SK-N-SH (cell line): ENCODE measurements around the gene U2SURP. TPM values are rescaled to one million over a fixed set of nuclear protein-coding genes. Genes with fewer than 3 reads are reported as not detected.

Experiments used
- CTCF ChIA-PET: fragments of 300-600, 350-600 bp; formaldehyde crosslinking; extraction: SDS; loops from one replicate; lab custom pipeline; 2021; lab: Yijun Ruan, JAX
- POLR2A ChIA-PET: fragments of 350-600 bp; sonication (Branson Sonifier 250); formaldehyde crosslinking; extraction: SDS; loops from one replicate; lab custom pipeline; 2020; ENCODE audit warnings: antibody characterized with exemption, inconsistent platforms; lab: Yijun Ruan, JAX
- DNase-seq: peaks from one replicate; pipeline ENCODE4 v3.0.0; 2012
- H2AFZ ChIP-seq: fragments of 200-600 bp; sonication (generic); 2 replicates; pipeline ENCODE4 v1.8.1; 2016; ENCODE audit warnings: antibody characterized with exemption, mild to moderate bottlenecking, low read depth
- H3F3A ChIP-seq: fragments of 200-600 bp; sonication (generic); replicated peaks from 2 replicates; pipeline ENCODE3; 2016; ENCODE audit warnings: antibody characterized with exemption, mild to moderate bottlenecking; ENCODE audit not compliant: insufficient read depth
- H3K27ac ChIP-seq, 2 experiments: fragments of 200-500 bp in 1 of 2; fragments of 200-600 bp in 1 of 2; sonication (Bioruptor generic) in 1 of 2; sonication (generic), shearing (Covaris generic) in 1 of 2; 2 replicates each; pipeline versions ENCODE4 v1.5.1 to v1.6.1; 2014 to 2016; ENCODE audit warnings: low read depth in 2 of 2, inconsistent platforms in 1 of 2, low read length in 1 of 2, mild to moderate bottlenecking in 1 of 2, mixed read lengths in 1 of 2
- H3K27me3 ChIP-seq: fragments of 200-600 bp; sonication (generic), shearing (Covaris generic); 2 replicates; pipeline ENCODE4 v1.6.1; 2016; ENCODE audit warnings: mixed run types; ENCODE audit not compliant: insufficient read depth
- H3K36me3 ChIP-seq, 2 experiments: fragments of 200-500 bp in 1 of 2; fragments of 200-600 bp in 1 of 2; sonication (Bioruptor generic) in 1 of 2; sonication (generic) in 1 of 2; replicated peaks in 1 of 2; 2 replicates each; pipeline versions ENCODE3 to v1.5.1; 2014 to 2016; ENCODE audit warnings: low read length in 1 of 2, mild to moderate bottlenecking in 1 of 2; ENCODE audit not compliant: insufficient read depth in 2 of 2, control insufficient read depth in 1 of 2
- H3K4me1 ChIP-seq, 2 experiments: fragments of 200-500 bp in 1 of 2; fragments of 200-600 bp in 1 of 2; sonication (Bioruptor generic) in 1 of 2; sonication (generic), shearing (Covaris generic) in 1 of 2; 2 replicates each; pipeline versions ENCODE4 v1.5.1 to v1.6.1; 2014 to 2016; ENCODE audit warnings: low read depth in 1 of 2, low read length in 1 of 2, mixed run types in 1 of 2; ENCODE audit not compliant: insufficient read depth in 2 of 2, control insufficient read depth in 1 of 2
- H3K4me2 ChIP-seq: fragments of 200-600 bp; sonication (generic), shearing (Covaris generic); 2 replicates; pipeline ENCODE4 v1.6.1; 2017; ENCODE audit warnings: mixed run types
- H3K4me3 ChIP-seq, 2 experiments: fragments of 200-500 bp in 1 of 2; fragments of 200-600 bp in 1 of 2; sonication (Bioruptor generic) in 1 of 2; sonication (generic), shearing (Covaris generic) in 1 of 2; 2 replicates each; pipeline versions ENCODE4 v1.5.1 to v1.8.1; 2014 to 2016; ENCODE audit warnings: low read depth in 2 of 2, inconsistent platforms in 1 of 2, low read length in 1 of 2, mild to moderate bottlenecking in 1 of 2, mixed read lengths in 1 of 2, moderate library complexity in 1 of 2
- H3K79me2 ChIP-seq: fragments of 200-600 bp; sonication (generic); 2 replicates; pipeline ENCODE4 v1.8.1; 2017; ENCODE audit warnings: mild to moderate bottlenecking; ENCODE audit not compliant: insufficient read depth
- H3K9ac ChIP-seq: fragments of 200-600 bp; sonication (generic); 2 replicates; pipeline ENCODE4 v1.6.1; 2017; ENCODE audit warnings: mixed run types
- H3K9me2 ChIP-seq: fragments of 200-600 bp; sonication (generic); 2 replicates; pipeline ENCODE4 v1.6.1; 2017; ENCODE audit warnings: mixed run types
- H3K9me3 ChIP-seq: fragments of 200-600 bp; sonication (generic); 2 replicates; pipeline ENCODE4 v1.6.1; 2017; ENCODE audit warnings: mixed run types, mild to moderate bottlenecking, moderate library complexity
- H4K20me1 ChIP-seq: fragments of 200-600 bp; sonication (generic); 2 replicates; pipeline ENCODE4 v1.6.1; 2017; ENCODE audit warnings: mild to moderate bottlenecking, mixed run types; ENCODE audit not compliant: insufficient read depth
- CHD2 ChIP-seq: fragments of 150-350 bp; IDR thresholded peaks from 2 replicates; pipeline ENCODE4 v1.6.1; 2018; ENCODE audit warnings: low read length; ENCODE audit not compliant: partially characterized antibody
- ELF1 ChIP-seq: IDR thresholded peaks from 2 replicates; pipeline ENCODE4 v1.4.0; 2012
- GATA2 ChIP-seq: sonication (generic); formaldehyde crosslinking; IDR thresholded peaks from 2 replicates; pipeline ENCODE4 v1.5.0; 2020; ENCODE audit warnings: mild to moderate bottlenecking, missing genetic modification reagents
- NFIC ChIP-seq: IDR thresholded peaks from 2 replicates; pipeline ENCODE4 v1.4.0; 2012; ENCODE audit warnings: borderline replicate concordance
- NRF1 ChIP-seq: IDR thresholded peaks from 2 replicates; pipeline ENCODE4 v1.6.1; 2012; ENCODE audit warnings: low read depth, mild to moderate bottlenecking, low read length
- RFX5 ChIP-seq: IDR thresholded peaks from 2 replicates; pipeline ENCODE4 v1.6.1; 2012; ENCODE audit warnings: mild to moderate bottlenecking, improper control_type of control experiment, low read length
- RXRA ChIP-seq: IDR thresholded peaks from 2 replicates; pipeline ENCODE4 v1.4.0; 2012; ENCODE audit warnings: low read depth, mild to moderate bottlenecking, borderline replicate concordance
- SIN3A ChIP-seq: IDR thresholded peaks from 2 replicates; pipeline ENCODE4 v1.6.1; 2012; ENCODE audit warnings: low read depth, mild to moderate bottlenecking, low read length, moderate library complexity, borderline replicate concordance
- SMC3 ChIP-seq: IDR thresholded peaks from 2 replicates; pipeline ENCODE4 v1.6.1; 2012; ENCODE audit warnings: low read depth, low read length, improper control_type of control experiment
- TCF12 ChIP-seq: IDR thresholded peaks from 2 replicates; pipeline ENCODE4 v1.4.0; 2012
- TEAD4 ChIP-seq: IDR thresholded peaks from 2 replicates; pipeline ENCODE4 v1.4.0; 2012; ENCODE audit warnings: mild to moderate bottlenecking, borderline replicate concordance; ENCODE audit not compliant: insufficient read depth
- WGBS: methylation state at CpG from one replicate; pipeline ENCODE4 v1.1.6; 2017; ENCODE audit warnings: low lambda C conversion rate; 5-methylcytosine and 5-hydroxymethylcytosine counted together
- polyA plus RNA-seq, 3 experiments: library from polyadenylated mRNA; depleted of rRNA; stranded (reverse); fragments of >200 nt; gene quantifications; 2 replicates each; pipeline ENCODE4 v1.2.3, GENCODE V29; 2012
- TF ChIP-seq, protein P1 (sequence below): fragments of 200-600 bp; sonication (generic); IDR thresholded peaks from 2 replicates; pipeline ENCODE4 v1.6.1; 2017; ENCODE audit warnings: antibody characterized with exemption, mild to moderate bottlenecking, moderate library complexity
- TF ChIP-seq, protein P2 (sequence below): IDR thresholded peaks from 2 replicates; pipeline ENCODE4 v1.6.1; 2012; ENCODE audit warnings: mild to moderate bottlenecking, low read depth, low read length, moderate library complexity
- TF ChIP-seq, protein P3 (sequence below): fragments of 150-350 bp; IDR thresholded peaks from 2 replicates; pipeline ENCODE4 v1.6.1; 2017; ENCODE audit warnings: antibody characterized with exemption, low read length, low read depth, borderline replicate concordance
- TF ChIP-seq, protein P4 (sequence below): IDR thresholded peaks from 2 replicates; pipeline ENCODE4 v1.4.0; 2012; ENCODE audit warnings: low read depth
- TF ChIP-seq, protein P5 (sequence below): IDR thresholded peaks from 2 replicates; pipeline ENCODE4; 2012
- TF ChIP-seq, protein P6 (sequence below): fragments of 150-350 bp; IDR thresholded peaks from 2 replicates; pipeline ENCODE4 v1.6.1; 2016; ENCODE audit warnings: mild to moderate bottlenecking, low read depth, low read length

The U2SURP gene
- polyA plus RNA-seq, 1 of the 3 experiments (the other 2 are of a cell fraction) = 10.9 TPM

DNA sequence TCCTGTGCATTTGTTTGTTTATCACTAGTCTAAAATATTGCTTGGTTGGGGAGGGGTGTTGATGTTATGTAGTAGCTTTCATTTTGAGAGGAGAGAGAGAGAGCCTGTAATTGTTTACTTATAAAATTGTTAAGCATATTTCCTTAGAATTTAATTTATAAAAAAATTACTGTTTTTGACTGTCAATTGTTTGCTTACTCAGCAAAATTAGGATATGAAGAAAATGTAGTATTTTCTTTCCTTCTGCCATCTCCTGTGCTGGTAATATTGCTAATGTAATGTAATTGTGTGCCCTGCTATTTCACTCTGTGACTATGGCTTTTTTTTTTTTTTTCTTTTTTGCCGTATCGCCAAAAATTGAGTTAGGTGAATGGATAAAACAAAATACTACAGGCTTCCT, 3.5 kb downstream of the U2SURP start:
- H3K9ac ChIP-seq = no peak overlapping the region
- H3F3A ChIP-seq = peaks cover 12% of the 10 kb centered on the region
- TF ChIP-seq NRF1 = no peak
- TF ChIP-seq RFX5 = no peak
- TF ChIP-seq, protein P1, sequence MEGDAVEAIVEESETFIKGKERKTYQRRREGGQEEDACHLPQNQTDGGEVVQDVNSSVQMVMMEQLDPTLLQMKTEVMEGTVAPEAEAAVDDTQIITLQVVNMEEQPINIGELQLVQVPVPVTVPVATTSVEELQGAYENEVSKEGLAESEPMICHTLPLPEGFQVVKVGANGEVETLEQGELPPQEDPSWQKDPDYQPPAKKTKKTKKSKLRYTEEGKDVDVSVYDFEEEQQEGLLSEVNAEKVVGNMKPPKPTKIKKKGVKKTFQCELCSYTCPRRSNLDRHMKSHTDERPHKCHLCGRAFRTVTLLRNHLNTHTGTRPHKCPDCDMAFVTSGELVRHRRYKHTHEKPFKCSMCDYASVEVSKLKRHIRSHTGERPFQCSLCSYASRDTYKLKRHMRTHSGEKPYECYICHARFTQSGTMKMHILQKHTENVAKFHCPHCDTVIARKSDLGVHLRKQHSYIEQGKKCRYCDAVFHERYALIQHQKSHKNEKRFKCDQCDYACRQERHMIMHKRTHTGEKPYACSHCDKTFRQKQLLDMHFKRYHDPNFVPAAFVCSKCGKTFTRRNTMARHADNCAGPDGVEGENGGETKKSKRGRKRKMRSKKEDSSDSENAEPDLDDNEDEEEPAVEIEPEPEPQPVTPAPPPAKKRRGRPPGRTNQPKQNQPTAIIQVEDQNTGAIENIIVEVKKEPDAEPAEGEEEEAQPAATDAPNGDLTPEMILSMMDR = no peak
- TF ChIP-seq CHD2 = no peak
- TF ChIP-seq TEAD4 = no peak
- TF ChIP-seq, protein P2, sequence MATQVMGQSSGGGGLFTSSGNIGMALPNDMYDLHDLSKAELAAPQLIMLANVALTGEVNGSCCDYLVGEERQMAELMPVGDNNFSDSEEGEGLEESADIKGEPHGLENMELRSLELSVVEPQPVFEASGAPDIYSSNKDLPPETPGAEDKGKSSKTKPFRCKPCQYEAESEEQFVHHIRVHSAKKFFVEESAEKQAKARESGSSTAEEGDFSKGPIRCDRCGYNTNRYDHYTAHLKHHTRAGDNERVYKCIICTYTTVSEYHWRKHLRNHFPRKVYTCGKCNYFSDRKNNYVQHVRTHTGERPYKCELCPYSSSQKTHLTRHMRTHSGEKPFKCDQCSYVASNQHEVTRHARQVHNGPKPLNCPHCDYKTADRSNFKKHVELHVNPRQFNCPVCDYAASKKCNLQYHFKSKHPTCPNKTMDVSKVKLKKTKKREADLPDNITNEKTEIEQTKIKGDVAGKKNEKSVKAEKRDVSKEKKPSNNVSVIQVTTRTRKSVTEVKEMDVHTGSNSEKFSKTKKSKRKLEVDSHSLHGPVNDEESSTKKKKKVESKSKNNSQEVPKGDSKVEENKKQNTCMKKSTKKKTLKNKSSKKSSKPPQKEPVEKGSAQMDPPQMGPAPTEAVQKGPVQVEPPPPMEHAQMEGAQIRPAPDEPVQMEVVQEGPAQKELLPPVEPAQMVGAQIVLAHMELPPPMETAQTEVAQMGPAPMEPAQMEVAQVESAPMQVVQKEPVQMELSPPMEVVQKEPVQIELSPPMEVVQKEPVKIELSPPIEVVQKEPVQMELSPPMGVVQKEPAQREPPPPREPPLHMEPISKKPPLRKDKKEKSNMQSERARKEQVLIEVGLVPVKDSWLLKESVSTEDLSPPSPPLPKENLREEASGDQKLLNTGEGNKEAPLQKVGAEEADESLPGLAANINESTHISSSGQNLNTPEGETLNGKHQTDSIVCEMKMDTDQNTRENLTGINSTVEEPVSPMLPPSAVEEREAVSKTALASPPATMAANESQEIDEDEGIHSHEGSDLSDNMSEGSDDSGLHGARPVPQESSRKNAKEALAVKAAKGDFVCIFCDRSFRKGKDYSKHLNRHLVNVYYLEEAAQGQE = no peak
- no peak for TF ChIP-seq RXRA
- TF ChIP-seq, protein P3, sequence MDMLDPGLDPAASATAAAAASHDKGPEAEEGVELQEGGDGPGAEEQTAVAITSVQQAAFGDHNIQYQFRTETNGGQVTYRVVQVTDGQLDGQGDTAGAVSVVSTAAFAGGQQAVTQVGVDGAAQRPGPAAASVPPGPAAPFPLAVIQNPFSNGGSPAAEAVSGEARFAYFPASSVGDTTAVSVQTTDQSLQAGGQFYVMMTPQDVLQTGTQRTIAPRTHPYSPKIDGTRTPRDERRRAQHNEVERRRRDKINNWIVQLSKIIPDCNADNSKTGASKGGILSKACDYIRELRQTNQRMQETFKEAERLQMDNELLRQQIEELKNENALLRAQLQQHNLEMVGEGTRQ = no peak
- TF ChIP-seq NFIC = no peak
- TF ChIP-seq ELF1 = no peak
- TF ChIP-seq, protein P4, sequence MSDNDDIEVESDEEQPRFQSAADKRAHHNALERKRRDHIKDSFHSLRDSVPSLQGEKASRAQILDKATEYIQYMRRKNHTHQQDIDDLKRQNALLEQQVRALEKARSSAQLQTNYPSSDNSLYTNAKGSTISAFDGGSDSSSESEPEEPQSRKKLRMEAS = no peak
- no peak for TF ChIP-seq TCF12
- TF ChIP-seq, protein P5, sequence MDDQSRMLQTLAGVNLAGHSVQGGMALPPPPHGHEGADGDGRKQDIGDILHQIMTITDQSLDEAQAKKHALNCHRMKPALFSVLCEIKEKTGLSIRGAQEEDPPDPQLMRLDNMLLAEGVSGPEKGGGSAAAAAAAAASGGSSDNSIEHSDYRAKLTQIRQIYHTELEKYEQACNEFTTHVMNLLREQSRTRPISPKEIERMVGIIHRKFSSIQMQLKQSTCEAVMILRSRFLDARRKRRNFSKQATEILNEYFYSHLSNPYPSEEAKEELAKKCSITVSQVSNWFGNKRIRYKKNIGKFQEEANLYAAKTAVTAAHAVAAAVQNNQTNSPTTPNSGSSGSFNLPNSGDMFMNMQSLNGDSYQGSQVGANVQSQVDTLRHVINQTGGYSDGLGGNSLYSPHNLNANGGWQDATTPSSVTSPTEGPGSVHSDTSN = no peak
- no peak for TF ChIP-seq SMC3
- TF ChIP-seq, protein P6, sequence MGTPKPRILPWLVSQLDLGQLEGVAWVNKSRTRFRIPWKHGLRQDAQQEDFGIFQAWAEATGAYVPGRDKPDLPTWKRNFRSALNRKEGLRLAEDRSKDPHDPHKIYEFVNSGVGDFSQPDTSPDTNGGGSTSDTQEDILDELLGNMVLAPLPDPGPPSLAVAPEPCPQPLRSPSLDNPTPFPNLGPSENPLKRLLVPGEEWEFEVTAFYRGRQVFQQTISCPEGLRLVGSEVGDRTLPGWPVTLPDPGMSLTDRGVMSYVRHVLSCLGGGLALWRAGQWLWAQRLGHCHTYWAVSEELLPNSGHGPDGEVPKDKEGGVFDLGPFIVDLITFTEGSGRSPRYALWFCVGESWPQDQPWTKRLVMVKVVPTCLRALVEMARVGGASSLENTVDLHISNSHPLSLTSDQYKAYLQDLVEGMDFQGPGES = no peak
- TF ChIP-seq SIN3A = no peak
- TF ChIP-seq GATA2 (CRISPR knock-in tag) = no peak
- TF ChIP-seq, all 33 proteins: peak for 0
- H3K4me2 ChIP-seq = no peak overlapping the region
- H3K9me2 ChIP-seq = no peaks in the 10 kb centered on the region
- H3K9me3 ChIP-seq = no peaks in the 10 kb centered on the region
- no peak overlapping the region for H2AFZ ChIP-seq
- DNase-seq = no peak
- H3K27me3 ChIP-seq = no peaks in the 10 kb centered on the region
- H3K79me2 ChIP-seq = peaks cover 90% of the 10 kb centered on the region
- ChIA-PET POLR2A (no interaction called here), CTCF (interaction anchor here (1.4 to 1.6 kb wide), 2 partner anchors 11 to 177 kb away, joined by 3 read pairs; no protein-coding TSS in a partner anchor)
- no peaks in the 10 kb centered on the region for H3K36me3 ChIP-seq
- 100% methylated on average over 2 of the region's 2 CpGs for WGBS
- H3K27ac ChIP-seq = no peak overlapping the region
- H3K4me3 ChIP-seq = no peak overlapping the region
- peaks cover 59% of the 10 kb centered on the region for H4K20me1 ChIP-seq
- H3K4me1 ChIP-seq = peaks cover 0 to 20% of the 10 kb centered on the region in 2 experiments; a peak in 3 of 4 replicates
